Lower lobe of right lung (tissue), 2 donors: ENCODE measurements around the gene SLITRK2. TPM values are rescaled to one million over a fixed set of nuclear protein-coding genes. Genes with fewer than 3 reads are reported as not detected.

Experiments
- ATAC-seq, 2 donors: fragments of 200-7000 bp; cut with Tn5 transposase; one replicate each; pipeline ENCODE4 v1.9.1; 2020 to 2022; ENCODE audit warnings: mild to moderate bottlenecking in 2 of 2, moderate library complexity in 2 of 2
- DNase-seq: peaks from one replicate; pipeline ENCODE4 v3.0.0-alpha.2; 2020
- H3K27ac ChIP-seq: fragments of 200-600 bp; one replicate; pipeline ENCODE4 v1.8.0; 2022
- H3K27me3 ChIP-seq: fragments of 200-600 bp; one replicate; pipeline ENCODE4 v1.8.0; 2022; ENCODE audit warnings: low read depth
- H3K36me3 ChIP-seq: fragments of 200-600 bp; one replicate; pipeline ENCODE4 v1.8.0; 2022; ENCODE audit warnings: mild to moderate bottlenecking
- H3K4me1 ChIP-seq: fragments of 200-600 bp; one replicate; pipeline ENCODE4 v1.8.0; 2022
- H3K4me3 ChIP-seq: fragments of 200-600 bp; one replicate; pipeline ENCODE4 v1.8.0; 2022; ENCODE audit warnings: mild to moderate bottlenecking
- H3K9me3 ChIP-seq: fragments of 200-600 bp; one replicate; pipeline ENCODE4 v1.8.0; 2022
- CTCF ChIP-seq: fragments of 200-600 bp; IDR thresholded peaks from one replicate; pipeline ENCODE4 v1.8.0; 2022; ENCODE audit warnings: antibody characterized with exemption, mild to moderate bottlenecking
- intact Hi-C: fragments of 100-400 bp; cut with DNase I; formaldehyde crosslinking; loops from one replicate; pipeline ENCODE4 v1.11.0; 2022
- total RNA-seq: library from RNA; stranded (reverse); fragmentation: NEBNext Ultra II Directional; extraction: Animal tissue kit (Norgen Biotek cat#: 25700); gene quantifications from one replicate; pipeline ENCODE4 v1.2.1, GENCODE V29; 2021
- donor health status: DM: no; HTN: yes; CAD: no; lungs with severe emphysema.

Gene SLITRK2
- total RNA-seq, 1 donor from 2014 or later = 0.15 TPM

- Histone ChIP-seq H3K4me1 (no peaks in the 10 kb centered on the region), H3K9me3 (no peaks in the 10 kb centered on the region), H3K27me3 (no peaks in the 10 kb centered on the region), H3K4me3 (no peak overlapping the region), H3K27ac (no peak overlapping the region), H3K36me3 (no peaks in the 10 kb centered on the region)
- no peak for DNase-seq
- no peak for TF ChIP-seq CTCF
- ATAC-seq = no peak
- intact Hi-C loops = no loop called here
Measured at GRCh38 chrX:145856181-145856580, 38.6 kb downstream of the SLITRK2 start.

GRCh38 chrX:145861818-145862217 lies 44.2 kb downstream of the SLITRK2 start:
- Histone ChIP-seq H3K9me3 (no peaks in the 10 kb centered on the region), H3K4me3 (no peak overlapping the region), H3K4me1 (no peaks in the 10 kb centered on the region), H3K27me3 (no peaks in the 10 kb centered on the region), H3K36me3 (no peaks in the 10 kb centered on the region), H3K27ac (no peak overlapping the region)
- intact Hi-C loops = no loop called here
- DNase-seq = no peak
- no peak for ATAC-seq
- TF ChIP-seq CTCF = no peak

- H3K27ac ChIP-seq = no peak overlapping the region
- TF ChIP-seq CTCF = no peak
- no peaks in the 10 kb centered on the region for H3K9me3 ChIP-seq
- H3K36me3 ChIP-seq = no peaks in the 10 kb centered on the region
- H3K27me3 ChIP-seq = no peaks in the 10 kb centered on the region
- no peak overlapping the region for H3K4me3 ChIP-seq
- intact Hi-C loops = no loop called here
- ATAC-seq = no peak
- DNase-seq = no peak
- H3K4me1 ChIP-seq = no peaks in the 10 kb centered on the region
Measured at GRCh38 chrX:145865082-145865481, 47.5 kb downstream of the SLITRK2 start.
